Hypothalamus (tissue), 51 donors: ENCODE measurements around the gene MTUS2.

Experiments used
- DNase-seq, 51 donors: peaks; one replicate each; lab custom pipeline; 2025; lab: John Stamatoyannopoulos, UW

The MTUS2 gene

DNA sequence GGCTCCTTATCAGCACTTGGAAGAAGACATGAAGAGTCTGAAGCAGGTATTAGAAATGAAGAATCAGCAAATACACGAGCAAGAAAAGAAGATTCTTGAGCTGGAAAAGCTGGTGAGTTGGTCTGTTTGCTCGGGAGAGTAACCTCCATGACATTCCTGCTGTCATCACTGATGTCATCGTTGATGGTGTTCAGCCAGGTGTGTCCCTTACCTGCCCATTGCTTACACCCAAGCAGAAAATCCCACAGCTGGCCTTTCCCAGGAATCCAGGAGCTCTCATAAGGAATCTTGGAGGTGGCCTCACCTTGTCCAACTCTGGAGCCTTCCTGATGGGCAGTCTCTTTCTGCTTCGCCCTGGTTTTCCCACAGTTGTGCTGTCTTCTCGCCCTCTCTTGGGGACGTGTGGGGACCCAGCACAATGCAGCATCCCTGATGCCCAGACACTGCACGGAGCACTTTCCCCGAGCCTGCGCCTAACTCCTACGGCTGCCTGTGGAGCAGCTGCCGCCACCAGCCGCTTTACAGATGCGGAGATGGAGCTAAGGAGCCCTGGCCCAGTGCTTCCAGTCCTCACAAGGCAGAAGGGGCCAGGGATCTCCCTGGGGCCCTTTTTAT, 678.4 kb downstream of the MTUS2 start:
- DNase-seq: no peak

DNA sequence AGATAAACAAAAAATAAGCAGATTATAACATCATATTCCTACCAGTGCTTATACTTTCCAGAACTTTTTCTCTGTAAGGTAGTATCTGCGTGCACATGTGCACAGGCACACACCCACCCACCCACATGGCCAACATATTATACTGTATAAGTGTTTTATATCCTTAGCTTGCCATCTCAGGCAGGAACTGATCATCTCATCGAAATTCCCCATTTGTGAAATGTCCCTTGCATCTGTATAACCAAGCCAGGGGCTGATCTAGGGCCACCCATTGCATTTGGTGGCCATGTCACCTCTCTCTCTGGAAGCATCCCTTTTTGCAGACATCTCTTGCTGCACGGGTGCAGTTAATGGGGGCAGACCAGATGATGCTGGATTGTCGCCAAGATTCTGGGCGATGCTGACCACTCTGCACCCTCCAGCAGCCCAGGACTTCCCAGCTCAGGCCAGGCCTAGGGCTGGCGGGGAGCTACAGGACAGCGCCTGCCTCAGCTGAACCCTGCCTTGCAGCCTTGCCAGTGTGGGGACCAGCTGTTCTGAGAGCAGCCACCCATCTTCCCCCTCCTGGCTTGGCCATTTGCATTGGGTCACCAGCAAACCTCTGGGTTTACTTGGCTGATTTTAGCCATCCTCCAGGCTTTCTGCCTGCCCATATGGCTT, 679.5 kb downstream of the MTUS2 start:
- DNase-seq: no peak

DNA sequence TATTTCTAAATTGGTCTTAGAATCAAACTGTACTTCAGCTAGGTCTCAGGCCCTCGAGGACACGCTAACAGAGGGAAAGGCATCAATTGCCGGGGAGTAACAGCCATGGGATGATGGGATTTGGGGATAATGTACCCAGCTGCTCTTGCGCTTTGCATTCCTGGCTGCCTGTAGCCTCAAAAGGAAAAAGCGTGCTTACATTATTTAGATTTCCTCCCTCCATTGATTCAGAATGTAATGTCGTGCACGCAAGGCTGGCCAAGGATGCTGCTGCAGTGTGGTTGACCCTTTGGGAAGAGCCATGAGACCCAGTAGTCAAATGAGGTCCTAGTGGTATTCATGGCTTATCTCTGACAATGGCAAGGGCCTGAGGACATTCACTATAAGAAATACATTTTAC, 680.2 kb downstream of the MTUS2 start:
- no peak for DNase-seq

DNA sequence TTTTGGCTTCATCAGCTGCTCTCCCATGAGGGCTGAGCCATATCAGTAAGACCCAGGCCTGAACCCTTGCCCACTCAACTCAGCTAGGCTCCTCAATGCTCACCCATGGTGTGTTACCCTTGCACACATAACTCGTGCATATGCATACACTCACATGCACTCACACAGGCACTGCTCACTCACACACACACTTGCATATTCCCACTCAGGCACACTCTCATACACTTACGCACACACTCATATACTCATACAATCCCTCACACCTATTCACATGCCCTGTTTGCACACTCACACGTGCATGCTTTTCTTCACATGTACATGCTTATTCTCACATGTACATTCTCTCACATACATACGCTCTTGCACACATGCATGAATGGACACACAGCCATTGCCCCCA, 681.5 kb downstream of the MTUS2 start:
- DNase-seq: no peak

DNA sequence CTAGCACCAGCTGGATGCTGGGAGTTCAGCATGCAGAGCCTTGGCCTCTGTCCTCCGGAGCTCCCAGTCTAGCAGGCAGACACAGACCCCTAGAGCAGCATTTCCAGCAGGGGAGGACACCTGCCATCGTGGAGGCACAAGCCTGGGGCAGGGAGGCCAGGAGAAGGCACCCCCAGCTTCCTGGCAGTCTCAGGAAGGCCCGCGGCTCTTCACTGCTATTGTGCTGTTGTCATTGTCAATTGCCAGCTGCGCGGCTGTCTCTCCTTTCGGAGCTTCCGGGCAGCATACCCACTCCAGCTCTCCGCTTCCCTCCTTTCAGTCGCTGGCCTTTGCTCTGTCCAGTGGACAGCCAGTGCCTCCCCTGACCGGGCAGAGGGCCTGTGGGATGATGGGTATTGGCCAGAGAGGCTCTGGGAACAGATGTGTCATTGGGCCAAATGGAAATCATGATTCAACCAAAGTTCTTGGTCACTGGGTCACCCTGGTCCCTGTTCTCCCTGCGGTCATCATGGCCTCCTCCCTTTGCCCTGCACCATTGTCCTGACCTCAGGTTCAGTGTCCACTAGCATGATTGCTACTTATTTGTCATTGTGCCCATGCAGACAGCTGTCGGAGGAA, 682.4 kb downstream of the MTUS2 start:
- DNase-seq: no peak

DNA sequence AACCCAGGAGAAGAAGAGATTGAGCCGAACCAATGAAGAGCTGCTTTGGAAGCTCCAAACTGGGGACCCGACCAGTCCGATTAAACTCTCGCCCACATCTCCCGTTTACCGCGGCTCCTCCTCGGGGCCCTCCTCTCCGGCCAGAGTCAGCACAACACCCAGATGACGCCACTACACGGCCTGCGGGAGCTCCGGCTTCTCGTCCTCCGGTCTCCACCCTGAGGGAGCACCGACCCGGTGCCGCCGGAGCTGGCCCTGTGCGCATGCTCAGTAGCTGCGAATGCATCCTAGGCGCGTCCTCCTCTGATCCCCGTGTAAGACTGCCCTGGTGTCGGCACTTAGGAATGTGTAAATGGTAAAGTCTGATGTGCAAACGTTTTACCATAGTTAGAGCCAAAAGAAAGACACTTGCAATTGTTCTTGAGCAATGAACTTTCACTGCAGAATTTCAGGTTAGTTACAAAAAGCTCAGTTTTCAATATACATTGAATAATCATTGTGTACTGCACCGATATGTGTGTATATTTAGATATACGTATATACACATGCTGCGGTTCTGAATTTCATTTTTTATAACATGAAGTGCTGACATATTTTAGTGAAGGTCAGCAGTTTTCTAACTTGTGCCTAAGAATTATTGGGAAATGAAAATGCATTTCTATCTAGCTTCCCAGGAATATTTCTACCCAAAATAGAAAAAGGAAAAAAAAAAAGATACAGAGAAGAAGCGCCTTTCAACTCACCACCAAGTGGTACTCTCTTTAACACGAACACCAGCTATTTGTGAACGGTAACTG, 683.1 kb downstream of the MTUS2 start:
- peak in 5 of 51 donors; percentile 15 to 34 (median 16) for DNase-seq

DNA sequence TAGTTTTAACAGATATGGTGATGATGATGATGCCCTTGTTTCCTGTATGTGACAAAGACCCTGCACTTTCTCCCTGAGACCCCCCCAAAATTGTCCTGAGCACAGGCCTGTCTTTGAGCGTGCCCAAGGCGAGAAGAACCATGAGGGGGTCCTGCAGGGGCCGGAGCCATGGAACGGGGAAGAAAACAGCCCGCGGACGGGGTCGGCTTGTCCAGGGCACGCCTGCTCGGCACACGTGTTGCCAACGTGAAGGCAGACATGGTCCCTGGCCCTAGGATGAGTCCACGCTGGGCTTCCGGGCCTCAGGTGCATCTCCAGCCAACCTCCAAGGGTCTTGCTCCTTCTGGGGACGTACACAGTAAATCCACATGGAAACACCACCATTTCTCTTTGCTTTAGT, 684.6 kb downstream of the MTUS2 start:
- DNase-seq: no peak

DNA sequence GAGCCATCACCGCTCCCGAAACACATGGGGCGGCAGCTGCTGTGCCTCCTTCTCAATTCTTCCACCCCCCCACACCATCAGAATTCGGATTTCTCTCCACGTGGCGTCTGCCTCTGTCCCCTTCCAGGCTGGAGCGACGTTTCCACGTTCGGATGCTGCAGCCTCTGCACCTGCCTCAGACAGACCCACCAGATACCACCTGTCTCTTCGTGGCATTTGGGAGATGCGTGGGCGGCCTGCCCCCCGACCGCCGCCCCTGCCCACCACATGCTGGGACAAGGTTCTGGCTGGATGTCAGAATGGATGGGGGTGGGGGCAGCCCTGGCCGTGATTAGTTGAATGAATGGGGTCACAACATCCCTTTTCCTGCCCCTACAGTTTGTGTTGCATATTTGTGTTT, 685.4 kb downstream of the MTUS2 start:
- no peak for DNase-seq

DNA sequence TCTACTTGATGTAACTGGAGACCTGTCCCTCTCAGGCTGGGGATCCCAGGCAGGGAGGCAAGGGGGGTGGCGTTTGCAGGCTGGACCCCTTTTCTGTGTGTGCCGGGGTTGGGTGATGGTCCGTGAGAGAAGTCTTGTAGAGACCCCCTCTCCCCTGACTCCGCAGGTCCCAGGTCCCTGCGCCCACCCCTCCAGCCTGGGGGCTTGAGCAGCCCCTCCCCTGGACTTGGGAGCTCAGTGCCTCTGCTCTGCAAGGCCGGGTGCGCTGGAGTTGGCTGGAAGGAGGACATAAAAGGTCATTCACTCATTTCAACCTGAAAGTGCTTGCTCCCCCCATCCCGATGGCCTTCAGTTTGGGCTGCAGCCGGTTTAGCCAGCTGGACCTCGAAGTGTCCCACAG, 685.8 kb downstream of the MTUS2 start:
- no peak for DNase-seq

DNA sequence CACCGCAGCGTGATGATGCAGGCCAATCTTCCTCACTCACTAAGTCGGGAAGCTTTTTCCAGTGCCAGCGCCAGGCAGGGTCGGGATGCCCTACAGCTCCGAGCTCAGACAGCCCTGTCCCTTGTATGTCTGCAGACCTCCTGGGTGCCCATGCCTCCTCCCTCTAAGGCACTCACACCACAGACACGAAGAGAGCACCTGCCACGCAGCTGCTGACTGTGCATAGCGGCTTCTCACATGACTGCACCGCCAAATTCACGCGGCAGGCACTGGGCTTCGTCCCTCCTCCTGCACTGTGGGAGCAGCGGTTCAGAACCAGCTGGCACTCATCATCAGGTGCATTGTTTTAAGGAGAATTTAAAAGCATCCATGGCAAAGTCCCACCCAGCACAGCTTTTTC, 687.2 kb downstream of the MTUS2 start:
- DNase-seq: peak in 1 of 51 donors; percentile 17

DNA sequence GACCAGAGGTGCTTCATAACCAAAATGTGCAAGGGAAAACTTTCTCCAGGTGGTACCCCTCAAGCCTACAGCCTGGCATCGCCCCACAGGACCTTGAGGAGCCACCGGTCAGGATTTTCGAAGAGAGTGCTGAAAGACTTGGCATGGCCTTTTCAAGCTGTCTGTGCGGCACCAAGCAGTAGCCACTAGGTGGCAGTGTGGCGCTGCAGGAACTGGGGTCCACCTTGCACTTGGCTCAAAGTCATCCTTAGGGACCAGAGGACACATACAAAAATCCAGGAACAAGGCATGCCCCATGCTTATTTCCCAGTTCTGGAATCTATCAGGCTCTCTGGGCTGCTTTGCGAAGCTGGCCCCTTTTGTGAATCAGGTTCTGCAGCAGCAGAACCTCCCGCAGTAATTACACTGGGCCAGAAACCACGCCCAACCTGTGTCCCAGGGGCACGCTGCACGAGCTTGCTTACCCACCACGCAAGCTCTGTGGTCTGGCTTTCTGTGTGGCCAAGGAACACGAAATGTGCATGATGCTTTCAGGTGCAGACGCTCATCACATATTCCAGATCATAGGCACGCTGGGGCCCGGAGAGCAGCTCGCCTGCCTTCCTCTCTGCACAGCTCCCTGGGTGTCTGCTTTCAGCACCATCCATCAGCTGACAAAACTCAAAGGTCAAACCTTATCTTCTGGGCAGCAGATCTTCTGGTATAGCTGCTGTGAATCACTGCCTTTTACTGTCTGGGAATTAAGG, 688.2 kb downstream of the MTUS2 start:
- peak; percentile 13 to 90 (median 69) for DNase-seq

DNA sequence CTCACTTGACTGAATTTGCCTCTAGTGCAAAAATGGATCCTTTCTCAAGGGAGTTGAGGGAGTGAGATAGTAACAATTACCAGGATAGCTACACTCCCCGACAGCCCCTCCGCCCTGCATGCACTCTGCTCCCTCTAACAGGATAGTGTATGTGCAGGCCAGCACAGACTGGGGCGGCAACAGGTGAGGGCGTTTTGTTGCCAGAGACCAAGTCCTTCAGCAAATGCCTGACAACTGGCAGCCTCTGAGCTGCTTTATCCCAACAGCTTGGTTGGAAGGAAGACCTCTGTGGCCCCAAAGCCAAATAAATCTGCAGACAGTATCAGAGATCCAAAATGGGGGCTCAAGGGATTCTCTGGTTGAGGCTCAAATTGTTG, 688.7 kb downstream of the MTUS2 start:
- DNase-seq: no peak

DNA sequence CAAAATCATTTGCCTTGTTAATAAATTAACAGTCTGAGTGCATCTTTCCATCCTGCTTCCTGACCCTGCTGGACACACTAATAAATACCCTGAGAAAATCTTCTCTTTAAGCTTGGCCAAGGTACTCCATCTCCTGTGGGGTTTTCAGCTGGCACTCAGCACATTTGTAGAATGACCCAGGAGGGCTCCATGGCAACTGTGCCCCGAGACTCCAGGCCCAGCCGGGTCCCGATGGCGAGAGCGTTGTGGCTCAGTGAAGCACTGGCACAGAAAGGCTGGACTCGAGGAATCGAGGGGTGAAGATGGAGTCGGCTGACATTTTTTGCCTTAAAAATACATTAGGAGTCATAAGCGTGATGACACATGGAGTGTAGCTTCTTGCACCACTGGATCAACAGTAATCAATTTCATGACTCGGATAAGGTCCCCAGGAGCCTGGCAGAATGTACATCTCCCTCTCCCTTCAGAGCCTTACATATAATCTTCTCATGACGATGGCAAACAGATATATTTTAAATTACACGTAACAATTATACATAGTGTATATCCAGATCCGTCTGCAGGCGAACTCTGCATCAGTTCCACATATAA, 690.0 kb downstream of the MTUS2 start:
- peak in 21 of 51 donors; percentile 9 to 51 (median 29) for DNase-seq

DNA sequence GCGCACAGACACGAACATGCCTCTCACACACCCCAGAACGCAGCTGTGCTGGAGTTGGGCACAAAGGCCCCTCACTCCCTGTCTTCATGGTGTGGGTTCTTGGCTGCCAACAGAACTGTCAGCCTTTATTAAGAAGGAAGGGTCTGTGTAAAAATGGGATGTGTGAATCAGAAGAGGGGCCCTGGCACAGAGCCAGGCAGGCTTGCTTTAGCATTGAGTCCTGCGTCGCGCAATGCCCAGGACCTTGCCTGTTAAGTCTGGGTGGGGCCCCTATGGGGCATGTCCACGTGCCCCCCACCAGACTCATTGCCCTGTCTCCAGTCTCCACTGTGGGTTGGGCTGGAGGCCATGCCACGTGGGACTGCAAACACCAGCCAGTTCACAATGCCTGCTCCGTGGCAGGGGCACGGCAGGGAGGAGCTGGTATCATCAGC, 690.5 kb downstream of the MTUS2 start:
- DNase-seq: peak in 9 of 51 donors; percentile 7 to 31 (median 15)

DNA sequence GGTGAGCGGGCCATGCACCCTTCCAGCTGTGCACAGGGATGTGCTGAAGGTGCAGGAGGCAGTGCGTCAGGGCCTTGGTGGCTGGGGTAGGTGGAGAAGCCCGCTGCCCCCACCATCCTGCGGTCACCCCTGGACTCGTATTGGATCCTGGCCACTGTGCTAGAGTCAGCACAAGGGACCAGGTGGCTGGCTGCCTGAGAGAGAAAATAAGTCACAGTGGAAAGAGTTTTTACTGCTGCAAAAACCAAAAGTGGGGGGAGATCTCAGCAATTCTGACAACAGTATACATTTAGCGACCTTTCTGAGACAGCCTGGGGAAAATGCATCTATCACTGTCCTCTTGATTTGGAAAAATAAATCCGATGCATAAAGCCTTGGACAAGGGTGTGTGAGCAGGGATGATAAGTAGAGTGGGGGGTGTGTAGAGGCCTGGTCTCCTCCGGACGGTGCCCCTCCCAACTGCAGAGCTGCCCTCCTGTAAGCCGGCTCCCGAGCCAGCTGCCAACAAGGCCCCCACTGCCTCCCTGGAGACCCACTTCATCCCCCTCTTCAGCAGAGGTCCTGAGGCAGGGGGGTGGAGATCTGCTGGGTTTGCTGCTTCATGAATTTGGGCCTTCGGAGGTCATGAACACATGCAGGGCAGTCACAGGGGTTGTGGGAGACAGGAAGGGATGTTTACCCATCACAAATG, 691.1 kb downstream of the MTUS2 start:
- no peak for DNase-seq

DNA sequence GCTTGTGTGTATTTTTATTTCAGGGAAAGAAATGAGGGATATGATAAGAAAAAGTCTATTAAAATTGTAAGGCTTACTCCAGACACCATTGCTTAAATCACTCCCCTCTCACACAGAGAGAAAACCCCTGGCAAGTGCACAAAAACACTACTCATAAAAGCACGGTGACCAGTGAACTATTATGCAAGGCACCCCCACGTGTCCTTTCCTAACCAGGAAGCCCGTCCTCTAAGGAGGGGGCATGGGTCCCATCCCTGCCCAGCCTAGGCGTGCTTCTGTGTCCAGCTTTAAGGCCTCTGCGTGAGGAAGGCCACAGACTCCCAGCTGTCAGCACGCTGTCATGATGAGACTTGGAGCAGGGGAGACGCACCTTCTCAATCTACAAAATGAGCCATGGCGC, 691.8 kb downstream of the MTUS2 start:
- no peak for DNase-seq

DNA sequence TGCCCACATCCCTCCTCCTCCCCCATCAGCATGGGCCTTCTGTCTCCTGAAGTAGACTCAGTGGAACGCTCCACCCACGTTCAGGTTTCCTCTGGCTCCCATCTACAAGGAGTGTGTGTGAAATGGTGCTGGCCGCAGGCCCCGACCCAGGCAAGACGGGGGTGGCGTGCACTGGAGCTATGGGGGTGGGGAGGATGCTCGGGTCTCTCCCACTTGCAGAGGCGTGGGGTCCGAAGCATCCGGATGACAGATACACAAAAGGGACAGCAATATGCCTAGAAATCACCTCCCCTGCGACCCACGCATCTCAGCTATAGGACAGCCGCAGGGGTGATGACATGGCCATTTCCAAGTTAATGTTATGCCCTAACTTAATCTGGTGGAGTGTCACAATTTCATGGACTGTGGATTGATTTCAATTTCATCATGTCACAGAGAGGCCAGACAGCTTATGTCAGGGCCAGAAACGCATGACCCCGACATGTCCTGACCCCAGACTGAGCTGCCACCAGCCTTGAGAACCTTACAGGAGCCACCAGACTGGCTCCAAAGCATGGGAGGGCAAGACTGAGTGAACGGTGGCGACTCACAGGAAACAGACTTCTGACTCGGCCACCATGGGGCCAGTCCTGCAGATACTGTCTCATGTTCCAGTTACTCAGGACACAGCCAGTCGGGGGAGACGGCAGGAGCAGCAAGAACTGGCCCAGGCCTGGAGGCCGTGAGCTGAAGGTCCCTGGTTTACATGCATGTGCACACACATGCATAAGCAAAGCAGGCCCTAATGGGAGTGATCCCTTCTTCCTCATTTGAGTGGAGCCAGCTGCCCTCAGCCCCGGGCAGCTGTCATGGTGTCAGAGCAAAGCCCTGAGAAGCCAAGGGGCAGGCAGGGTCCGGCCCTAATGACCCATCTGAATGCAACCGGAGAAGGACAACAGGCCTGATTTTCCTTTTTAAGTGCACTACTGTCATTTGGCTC, 693.2 kb downstream of the MTUS2 start:
- no peak for DNase-seq

DNA sequence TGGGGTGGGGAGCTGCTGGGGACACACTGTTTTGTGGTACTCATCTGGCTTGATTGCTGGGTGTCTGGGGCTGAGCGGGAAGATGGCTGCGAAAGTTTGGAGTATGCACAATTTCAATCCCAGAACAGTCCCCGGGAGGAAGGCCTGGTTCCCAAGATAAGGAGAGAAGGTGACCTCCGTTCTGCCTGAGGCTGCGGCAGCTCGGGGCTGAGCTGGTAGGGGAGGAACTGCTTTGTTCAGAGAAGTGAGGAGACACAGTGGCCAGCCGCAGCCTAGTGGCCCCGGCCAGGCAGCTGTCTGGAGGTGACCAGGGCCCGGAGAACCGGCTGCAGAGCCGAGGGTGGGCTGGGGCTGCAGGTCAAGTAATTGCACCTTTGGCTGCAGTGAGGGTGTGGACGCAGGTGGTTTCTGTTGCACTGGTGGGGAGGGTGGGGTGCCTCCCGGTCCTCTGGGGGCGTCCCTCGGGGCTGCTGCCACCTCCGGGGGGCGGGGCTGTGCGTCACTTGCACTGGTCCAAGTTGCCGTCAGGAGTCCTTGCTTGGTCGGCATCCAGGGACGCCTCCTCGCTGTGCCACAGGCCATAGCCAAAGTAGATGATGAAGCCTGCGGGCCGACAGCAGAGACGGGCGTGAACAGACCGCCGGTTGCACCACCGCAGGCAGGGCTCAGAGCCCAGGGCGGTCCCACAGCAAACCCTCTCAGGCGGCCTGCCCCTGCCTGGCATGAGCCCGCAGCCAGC, 694.0 kb downstream of the MTUS2 start:
- DNase-seq: no peak
